Transverse colon (tissue), 4 donors: ENCODE measurements around the gene PTPRD.

Source experiments
- CTCF ChIP-seq, 5 experiments: fragments of 200-600 bp in 3 of 5; fragments of 450-650 bp in 2 of 5; sonication (generic) in 3 of 5; IDR thresholded peaks; 1 replicate in 2 of 5; 2 replicates in 3 of 5; pipeline ENCODE4 v1.5.1; 2016 to 2017; ENCODE audit warnings: antibody characterized with exemption in 5 of 5, inconsistent platforms in 3 of 5, mild to moderate bottlenecking in 2 of 5, moderate library complexity in 1 of 5
- EP300 ChIP-seq: sonication (generic); formaldehyde crosslinking; IDR thresholded peaks from one replicate; pipeline ENCODE4 v1.6.1; 2017; ENCODE audit warnings: antibody characterized with exemption, low read depth
- POLR2A ChIP-seq: fragments of 450-650 bp; IDR thresholded peaks from one replicate; pipeline ENCODE4 v1.6.1; 2016; ENCODE audit warnings: antibody characterized with exemption, mild to moderate bottlenecking, moderate library complexity
- POLR2AphosphoS5 ChIP-seq, 3 donors: sonication (generic); formaldehyde crosslinking; IDR thresholded peaks; one replicate each; pipeline ENCODE4 v1.6.1; 2016; ENCODE audit warnings: antibody characterized with exemption in 3 of 3

GRCh38 chr9:8361364-8361763 is 2251.4 kb downstream of the PTPRD start:
- TF ChIP-seq CTCF (IDR thresholded peaks at IDR 0.05), result no peak
- no peak for TF ChIP-seq POLR2A
- TF ChIP-seq POLR2AphosphoS5 (IDR thresholded peaks at IDR 0.05), result no peak
- TF ChIP-seq EP300, result no peak
